ENCODE data around the gene VPREB3.

Gene VPREB3

DNA sequence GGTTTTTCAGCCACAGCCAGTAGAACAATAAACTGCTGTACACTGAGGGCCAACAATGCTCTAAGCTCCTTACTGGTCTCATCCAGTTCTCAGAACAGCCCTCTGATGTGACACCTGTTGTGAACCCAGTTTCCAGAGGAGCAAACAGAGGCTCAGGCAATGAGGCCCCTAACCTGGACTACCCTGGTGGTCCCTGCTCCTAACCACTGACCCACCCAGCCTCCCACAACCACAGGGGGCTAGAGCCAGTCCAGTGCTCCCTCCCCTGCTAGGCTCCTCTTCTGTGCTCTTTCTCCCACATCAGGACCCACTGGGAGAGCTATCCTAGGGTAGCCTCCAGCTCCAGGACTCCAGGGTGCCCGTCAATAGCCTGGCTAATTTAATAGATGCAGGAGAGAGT lies 28.5 kb upstream of the VPREB3 start:
- Histone ChIP-seq H3K27me3 (ENCODE audit: insufficient read depth, poor library complexity, severe bottlenecking) (no peaks in the 10 kb centered on the region), H3K36me3 (ENCODE audit: low read depth) (no peaks in the 10 kb centered on the region), H3K9me3 (ENCODE audit: severe bottlenecking) (no peaks in the 10 kb centered on the region), H3K27ac (ENCODE audit: poor library complexity, severe bottlenecking) (no peak overlapping the region), H3K4me1 (ENCODE audit: insufficient read depth, poor library complexity, severe bottlenecking) (peaks cover 11% of the 10 kb centered on the region), H3K4me3 (ENCODE audit: severe bottlenecking) (no peak overlapping the region)
- DNase-seq (ENCODE audit: low spot score) (no peak), ATAC-seq (ENCODE audit: low read depth) (no peak)
- TF ChIP-seq, protein P1, sequence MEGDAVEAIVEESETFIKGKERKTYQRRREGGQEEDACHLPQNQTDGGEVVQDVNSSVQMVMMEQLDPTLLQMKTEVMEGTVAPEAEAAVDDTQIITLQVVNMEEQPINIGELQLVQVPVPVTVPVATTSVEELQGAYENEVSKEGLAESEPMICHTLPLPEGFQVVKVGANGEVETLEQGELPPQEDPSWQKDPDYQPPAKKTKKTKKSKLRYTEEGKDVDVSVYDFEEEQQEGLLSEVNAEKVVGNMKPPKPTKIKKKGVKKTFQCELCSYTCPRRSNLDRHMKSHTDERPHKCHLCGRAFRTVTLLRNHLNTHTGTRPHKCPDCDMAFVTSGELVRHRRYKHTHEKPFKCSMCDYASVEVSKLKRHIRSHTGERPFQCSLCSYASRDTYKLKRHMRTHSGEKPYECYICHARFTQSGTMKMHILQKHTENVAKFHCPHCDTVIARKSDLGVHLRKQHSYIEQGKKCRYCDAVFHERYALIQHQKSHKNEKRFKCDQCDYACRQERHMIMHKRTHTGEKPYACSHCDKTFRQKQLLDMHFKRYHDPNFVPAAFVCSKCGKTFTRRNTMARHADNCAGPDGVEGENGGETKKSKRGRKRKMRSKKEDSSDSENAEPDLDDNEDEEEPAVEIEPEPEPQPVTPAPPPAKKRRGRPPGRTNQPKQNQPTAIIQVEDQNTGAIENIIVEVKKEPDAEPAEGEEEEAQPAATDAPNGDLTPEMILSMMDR (IDR thresholded peaks at IDR 0.05; ENCODE audit: poor library complexity, severe bottlenecking), result no peak

DNA sequence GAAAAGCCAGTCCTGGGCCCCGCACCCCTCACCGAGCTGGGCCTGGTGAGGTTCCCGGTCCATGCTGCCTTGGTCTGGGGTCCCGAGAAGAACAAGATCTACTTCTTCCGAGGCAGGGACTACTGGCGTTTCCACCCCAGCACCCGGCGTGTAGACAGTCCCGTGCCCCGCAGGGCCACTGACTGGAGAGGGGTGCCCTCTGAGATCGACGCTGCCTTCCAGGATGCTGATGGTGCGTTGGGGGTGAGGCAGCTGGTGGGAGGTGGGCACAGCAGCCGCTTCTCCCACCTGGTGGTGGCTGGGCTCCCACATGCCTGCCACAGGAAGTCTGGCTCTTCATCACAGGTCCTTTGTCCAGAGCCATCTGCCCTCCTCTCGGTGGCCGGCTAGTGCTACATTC lies 28.0 kb upstream of the VPREB3 start:
- Histone ChIP-seq H3K9me3 (ENCODE audit: severe bottlenecking) (no peaks in the 10 kb centered on the region), H3K36me3 (ENCODE audit: low read depth) (no peaks in the 10 kb centered on the region), H3K27me3 (ENCODE audit: insufficient read depth, poor library complexity, severe bottlenecking) (no peaks in the 10 kb centered on the region), H3K4me1 (ENCODE audit: insufficient read depth, poor library complexity, severe bottlenecking) (peaks cover 11% of the 10 kb centered on the region), H3K4me3 (ENCODE audit: severe bottlenecking) (no peak overlapping the region), H3K27ac (ENCODE audit: poor library complexity, severe bottlenecking) (peak overlapping the region; percentile 17)
- no peak for ATAC-seq (ENCODE audit: low read depth)
- DNase-seq (ENCODE audit: low spot score), result no peak
- TF ChIP-seq, protein P1 (IDR thresholded peaks at IDR 0.05; ENCODE audit: poor library complexity, severe bottlenecking), result no peak

DNA sequence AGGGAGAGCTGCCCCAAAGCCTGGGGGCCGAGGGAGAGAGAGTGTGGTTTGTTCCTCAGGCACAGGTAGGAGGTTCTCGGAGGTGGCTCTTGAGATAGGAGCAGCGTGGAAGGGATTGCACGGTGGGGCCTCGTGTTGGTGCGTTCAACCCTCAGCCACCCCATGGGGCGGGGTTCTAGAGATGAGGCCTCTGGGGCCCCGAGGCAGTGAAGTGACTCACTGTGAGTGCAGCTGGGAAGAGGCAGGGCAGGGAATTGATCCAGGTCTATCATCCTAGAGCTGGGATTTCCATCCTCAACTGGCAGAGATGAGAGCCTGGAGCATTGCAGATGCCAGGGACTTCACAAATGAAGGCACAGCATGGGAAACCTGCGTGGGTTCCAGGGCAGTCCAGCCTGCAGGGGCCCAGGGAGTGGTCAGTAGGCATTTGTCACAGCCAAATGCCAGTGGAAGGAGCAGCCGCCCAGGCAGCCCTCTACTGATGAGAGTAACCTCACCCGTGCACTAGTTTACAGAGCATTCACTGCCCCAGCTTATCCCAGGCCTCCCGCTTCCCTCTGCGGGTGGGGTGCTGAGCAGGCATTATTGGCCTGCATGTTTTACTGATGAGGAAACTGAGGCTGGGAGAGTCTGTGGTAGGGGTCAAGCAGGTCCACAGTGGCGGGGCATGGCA lies 27.4 kb upstream of the VPREB3 start:
- TF ChIP-seq, protein P1 (IDR thresholded peaks at IDR 0.05; ENCODE audit: poor library complexity, severe bottlenecking), result no peak
- no peaks in the 10 kb centered on the region for H3K36me3 ChIP-seq (ENCODE audit: low read depth)
- H3K27ac ChIP-seq (ENCODE audit: poor library complexity, severe bottlenecking), result peak overlapping the region; percentile 17
- DNase-seq (ENCODE audit: low spot score), result peak; percentile 89
- no peak overlapping the region for H3K4me3 ChIP-seq (ENCODE audit: severe bottlenecking)
- ATAC-seq (ENCODE audit: low read depth), result peak; percentile 93
- no peaks in the 10 kb centered on the region for H3K27me3 ChIP-seq (ENCODE audit: insufficient read depth, poor library complexity, severe bottlenecking)
- peaks cover 11% of the 10 kb centered on the region for H3K4me1 ChIP-seq (ENCODE audit: insufficient read depth, poor library complexity, severe bottlenecking)
- H3K9me3 ChIP-seq (ENCODE audit: severe bottlenecking), result no peaks in the 10 kb centered on the region

DNA sequence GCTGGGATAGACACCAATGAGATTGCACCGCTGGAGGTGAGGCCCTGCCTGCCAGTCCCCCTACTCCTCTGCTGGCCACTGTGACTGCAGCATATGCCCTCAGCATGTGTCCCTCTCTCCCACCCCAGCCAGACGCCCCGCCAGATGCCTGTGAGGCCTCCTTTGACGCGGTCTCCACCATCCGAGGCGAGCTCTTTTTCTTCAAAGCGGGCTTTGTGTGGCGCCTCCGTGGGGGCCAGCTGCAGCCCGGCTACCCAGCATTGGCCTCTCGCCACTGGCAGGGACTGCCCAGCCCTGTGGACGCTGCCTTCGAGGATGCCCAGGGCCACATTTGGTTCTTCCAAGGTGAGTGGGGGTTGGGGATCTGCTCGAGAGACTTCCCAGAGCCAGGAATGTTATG lies 26.8 kb upstream of the VPREB3 start:
- no peaks in the 10 kb centered on the region for H3K9me3 ChIP-seq (ENCODE audit: severe bottlenecking)
- no peaks in the 10 kb centered on the region for H3K36me3 ChIP-seq (ENCODE audit: low read depth)
- H3K27ac ChIP-seq (ENCODE audit: poor library complexity, severe bottlenecking), result peak overlapping the region; percentile 17
- H3K4me3 ChIP-seq (ENCODE audit: severe bottlenecking), result no peak overlapping the region
- no peak for DNase-seq (ENCODE audit: low spot score)
- ATAC-seq (ENCODE audit: low read depth), result no peak
- TF ChIP-seq, protein P1 (IDR thresholded peaks at IDR 0.05; ENCODE audit: poor library complexity, severe bottlenecking), result no peak
- no peaks in the 10 kb centered on the region for H3K27me3 ChIP-seq (ENCODE audit: insufficient read depth, poor library complexity, severe bottlenecking)
- peaks cover 11% of the 10 kb centered on the region for H3K4me1 ChIP-seq (ENCODE audit: insufficient read depth, poor library complexity, severe bottlenecking)

DNA sequence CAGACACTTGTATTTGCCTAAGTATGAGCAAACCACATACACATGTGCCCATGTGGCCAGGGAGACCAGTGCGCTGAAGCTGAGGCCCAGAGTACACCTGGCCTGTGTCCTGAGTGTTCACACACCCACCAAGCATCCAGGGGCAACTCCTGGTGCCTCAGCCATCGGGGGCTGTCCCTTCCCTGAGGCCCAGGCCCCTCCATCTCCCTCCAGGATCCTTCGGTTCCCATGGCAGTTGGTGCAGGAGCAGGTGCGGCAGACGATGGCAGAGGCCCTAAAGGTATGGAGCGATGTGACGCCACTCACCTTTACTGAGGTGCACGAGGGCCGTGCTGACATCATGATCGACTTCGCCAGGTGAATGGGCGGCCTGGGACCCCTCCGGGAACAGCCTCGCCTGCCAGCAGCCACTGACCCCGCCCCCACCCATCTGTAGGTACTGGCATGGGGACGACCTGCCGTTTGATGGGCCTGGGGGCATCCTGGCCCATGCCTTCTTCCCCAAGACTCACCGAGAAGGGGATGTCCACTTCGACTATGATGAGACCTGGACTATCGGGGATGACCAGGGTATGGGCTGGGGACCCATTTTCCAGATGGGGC lies 26.0 kb upstream of the VPREB3 start:
- no peaks in the 10 kb centered on the region for H3K9me3 ChIP-seq (ENCODE audit: severe bottlenecking)
- DNase-seq (ENCODE audit: low spot score) (no peak), ATAC-seq (ENCODE audit: low read depth) (no peak)
- peaks cover 11% of the 10 kb centered on the region for H3K4me1 ChIP-seq (ENCODE audit: insufficient read depth, poor library complexity, severe bottlenecking)
- no peaks in the 10 kb centered on the region for H3K36me3 ChIP-seq (ENCODE audit: low read depth)
- H3K27ac ChIP-seq (ENCODE audit: poor library complexity, severe bottlenecking), result no peak overlapping the region
- no peaks in the 10 kb centered on the region for H3K27me3 ChIP-seq (ENCODE audit: insufficient read depth, poor library complexity, severe bottlenecking)
- TF ChIP-seq, protein P1 (IDR thresholded peaks at IDR 0.05; ENCODE audit: poor library complexity, severe bottlenecking), result no peak
- H3K4me3 ChIP-seq (ENCODE audit: severe bottlenecking), result no peak overlapping the region
